Thoracic aorta (tissue), 2 donors: Measurements from ENCODE around the gene DUT. TPM values are rescaled to one million over a fixed set of nuclear protein-coding genes. Genes with fewer than 3 reads are reported as not detected.

ENCODE experiments used
- ATAC-seq: fragments of 150-250 bp; one replicate; pipeline ENCODE4 v1.8.0; 2017; ENCODE audit warnings: low read depth; ENCODE audit not compliant: insufficient number of reproducible peaks, low FRiP score
- DNase-seq: peaks from one replicate; pipeline ENCODE4 v3.0.0-alpha.2; 2020; ENCODE audit warnings: low spot score
- H3K27ac ChIP-seq, 2 donors: fragments of 200-600 bp; sonication (generic); 1 replicate in 1 of 2; 2 replicates in 1 of 2; pipeline ENCODE4 v1.5.1; 2016; ENCODE audit warnings: mild to moderate bottlenecking in 2 of 2, moderate library complexity in 2 of 2
- H3K27me3 ChIP-seq: fragments of 200-600 bp; sonication (generic); replicated peaks from 2 replicates; pipeline ENCODE4 v1.6.0; 2016; ENCODE audit warnings: mild to moderate bottlenecking; ENCODE audit not compliant: insufficient read depth
- H3K36me3 ChIP-seq: fragments of 200-600 bp; sonication (generic); one replicate; pipeline ENCODE4 v1.5.1; 2016
- H3K4me1 ChIP-seq, 2 donors: fragments of 200-600 bp; sonication (generic); 1 replicate in 1 of 2; 2 replicates in 1 of 2; pipeline versions ENCODE4 v1.5.1 to v1.6.0; 2016; ENCODE audit warnings: low read depth in 2 of 2, mild to moderate bottlenecking in 1 of 2; ENCODE audit not compliant: control insufficient read depth in 1 of 2
- H3K4me3 ChIP-seq: fragments of 200-600 bp; sonication (generic); 2 replicates; pipeline ENCODE4 v1.5.1; 2016; ENCODE audit warnings: mild to moderate bottlenecking
- H3K9me3 ChIP-seq: fragments of 200-600 bp; sonication (generic); 2 replicates; pipeline ENCODE4 v1.5.1; 2016
- total RNA-seq, 2 donors: library from RNA; depleted of rRNA; stranded (reverse); fragments of >200 nt; gene quantifications; one replicate each; pipeline versions ENCODE4 v1.1.0 to v1.2.3, GENCODE V29; 2016
- TF ChIP-seq, protein P1 (sequence below): fragments of 200-600 bp; sonication (generic); IDR thresholded peaks from one replicate; pipeline ENCODE4 v1.5.1; 2019; ENCODE audit warnings: antibody characterized with exemption

Gene DUT
- total RNA-seq, 2 donors from 2014 or later = 50.7 to 106 TPM

DNA sequence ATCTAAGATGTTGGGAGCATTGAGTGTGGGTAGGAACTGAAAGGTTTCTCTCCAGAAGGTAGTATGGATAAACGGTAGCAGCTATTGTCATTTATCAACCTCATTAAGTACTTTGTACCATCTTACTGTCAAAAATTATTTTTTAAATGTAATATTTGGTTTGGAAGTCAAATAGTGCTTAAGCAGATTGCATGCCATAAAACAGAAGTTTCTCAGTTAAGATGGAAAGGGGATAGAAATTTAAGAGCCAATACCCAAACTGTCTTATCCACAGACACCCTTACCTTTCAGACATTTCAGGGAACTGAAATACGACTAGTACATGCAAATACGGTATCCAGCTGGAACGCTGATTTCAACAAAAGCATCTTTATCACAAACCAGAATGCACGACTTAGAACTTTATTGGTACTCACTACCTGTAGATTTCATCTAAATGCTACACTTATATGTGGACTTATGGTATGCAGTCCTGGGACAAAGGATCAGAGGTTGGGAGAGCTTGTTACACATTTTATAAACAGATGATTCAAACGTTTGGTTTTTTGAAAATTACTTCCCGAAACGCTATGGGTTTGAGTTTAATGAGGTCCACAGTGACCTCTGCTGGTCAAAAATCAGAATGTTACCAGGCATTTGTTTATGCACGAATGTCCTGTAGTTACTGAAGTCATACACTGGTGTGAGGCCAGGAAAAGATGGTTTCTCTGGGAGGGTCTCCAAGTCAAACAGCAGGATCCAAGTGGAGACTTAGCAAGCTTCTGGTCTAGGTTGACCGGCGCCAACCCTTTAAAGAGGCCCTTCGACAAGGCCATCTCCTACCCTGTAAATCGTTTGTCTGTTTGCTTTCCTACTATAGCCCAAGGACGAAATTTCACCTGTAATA is 45.7 kb upstream of the DUT start:
- TF ChIP-seq, protein P1, sequence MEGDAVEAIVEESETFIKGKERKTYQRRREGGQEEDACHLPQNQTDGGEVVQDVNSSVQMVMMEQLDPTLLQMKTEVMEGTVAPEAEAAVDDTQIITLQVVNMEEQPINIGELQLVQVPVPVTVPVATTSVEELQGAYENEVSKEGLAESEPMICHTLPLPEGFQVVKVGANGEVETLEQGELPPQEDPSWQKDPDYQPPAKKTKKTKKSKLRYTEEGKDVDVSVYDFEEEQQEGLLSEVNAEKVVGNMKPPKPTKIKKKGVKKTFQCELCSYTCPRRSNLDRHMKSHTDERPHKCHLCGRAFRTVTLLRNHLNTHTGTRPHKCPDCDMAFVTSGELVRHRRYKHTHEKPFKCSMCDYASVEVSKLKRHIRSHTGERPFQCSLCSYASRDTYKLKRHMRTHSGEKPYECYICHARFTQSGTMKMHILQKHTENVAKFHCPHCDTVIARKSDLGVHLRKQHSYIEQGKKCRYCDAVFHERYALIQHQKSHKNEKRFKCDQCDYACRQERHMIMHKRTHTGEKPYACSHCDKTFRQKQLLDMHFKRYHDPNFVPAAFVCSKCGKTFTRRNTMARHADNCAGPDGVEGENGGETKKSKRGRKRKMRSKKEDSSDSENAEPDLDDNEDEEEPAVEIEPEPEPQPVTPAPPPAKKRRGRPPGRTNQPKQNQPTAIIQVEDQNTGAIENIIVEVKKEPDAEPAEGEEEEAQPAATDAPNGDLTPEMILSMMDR = peak; percentile 76
- ATAC-seq = peak; percentile 81
- Histone ChIP-seq H3K9me3 (no peaks in the 10 kb centered on the region), H3K27me3 (no peaks in the 10 kb centered on the region), H3K4me3 (peak overlapping the region; percentile 51), H3K36me3 (no peaks in the 10 kb centered on the region), H3K27ac (peak overlapping the region; percentile 71 to 85), H3K4me1 (peaks cover 16 to 57% of the 10 kb centered on the region in 2 donors)
- DNase-seq = peak; percentile 36

DNA sequence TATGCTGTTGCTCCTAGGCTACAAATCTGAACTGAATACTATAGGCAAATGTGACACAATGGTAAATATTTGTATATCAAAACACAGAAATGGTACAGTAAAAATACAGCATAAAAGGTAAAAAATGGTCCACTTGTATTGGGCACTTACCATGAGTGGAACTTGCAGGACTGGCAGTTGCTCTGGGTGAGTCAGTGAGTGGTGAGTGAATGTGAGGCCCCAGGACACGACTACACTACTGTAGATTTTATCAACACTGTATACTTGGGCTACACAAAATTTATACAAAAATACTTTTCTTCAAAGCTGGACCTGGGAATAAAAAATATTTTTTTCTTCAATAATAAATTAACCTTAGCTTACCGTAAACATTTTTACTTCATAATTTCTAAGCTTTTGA is 41.6 kb upstream of the DUT start:
- Histone ChIP-seq H3K9me3 (no peaks in the 10 kb centered on the region), H3K27me3 (no peaks in the 10 kb centered on the region), H3K27ac (no peak overlapping the region), H3K4me1 (peaks cover 14 to 28% of the 10 kb centered on the region in 2 donors), H3K4me3 (no peak overlapping the region), H3K36me3 (no peaks in the 10 kb centered on the region)
- no peak for DNase-seq
- ATAC-seq = no peak
- TF ChIP-seq, protein P1 = no peak

DNA sequence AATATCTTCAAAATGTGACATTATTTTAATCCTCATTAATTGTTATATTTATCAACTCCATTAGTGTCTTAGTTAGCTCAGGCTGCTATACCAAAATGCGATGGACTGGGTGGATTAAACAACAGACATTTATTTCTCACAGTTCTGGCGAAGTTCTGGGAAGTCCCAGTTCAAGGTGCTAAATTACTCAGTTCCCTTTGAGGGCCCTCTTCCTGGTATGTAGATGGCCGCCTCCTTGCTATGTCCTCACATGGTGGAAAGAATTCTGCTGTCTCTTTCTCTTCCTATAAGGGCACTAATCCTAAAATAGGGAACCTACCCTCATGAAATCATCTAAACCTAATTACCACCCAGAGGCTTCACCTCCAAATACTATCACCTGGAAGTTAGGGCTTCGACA is 38.8 kb upstream of the DUT start:
- ATAC-seq (no peak), DNase-seq (no peak)
- Histone ChIP-seq H3K4me3 (no peak overlapping the region), H3K27ac (no peak overlapping the region), H3K4me1 (peaks cover 0 to 2% of the 10 kb centered on the region in 2 donors), H3K9me3 (no peaks in the 10 kb centered on the region), H3K36me3 (no peaks in the 10 kb centered on the region), H3K27me3 (no peaks in the 10 kb centered on the region)
- TF ChIP-seq, protein P1 = no peak

DNA sequence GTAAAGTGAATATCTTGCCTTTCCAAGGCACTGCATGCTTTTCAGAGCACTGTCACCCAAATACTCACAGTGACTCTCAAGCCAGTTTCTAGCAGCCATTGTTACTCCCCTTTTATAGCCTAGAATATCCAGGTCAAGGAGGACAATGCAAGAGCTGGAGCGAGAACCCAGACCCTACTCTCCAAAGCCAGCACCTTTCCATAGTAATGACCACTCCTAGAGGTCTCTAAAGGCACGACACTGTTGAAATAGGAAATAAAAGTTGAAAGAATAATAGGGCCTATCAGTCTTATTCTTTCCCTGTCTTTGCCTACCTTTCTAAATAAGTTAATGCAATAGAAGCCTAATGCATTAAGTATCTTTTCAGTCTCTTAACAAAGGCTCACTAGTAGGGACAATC is 33.6 kb upstream of the DUT start:
- DNase-seq (no peak), ATAC-seq (no peak)
- Histone ChIP-seq H3K4me1 (no peaks in the 10 kb centered on the region), H3K36me3 (no peaks in the 10 kb centered on the region), H3K27me3 (no peaks in the 10 kb centered on the region), H3K4me3 (no peak overlapping the region), H3K9me3 (no peaks in the 10 kb centered on the region), H3K27ac (no peak overlapping the region)
- TF ChIP-seq, protein P1 = no peak

DNA sequence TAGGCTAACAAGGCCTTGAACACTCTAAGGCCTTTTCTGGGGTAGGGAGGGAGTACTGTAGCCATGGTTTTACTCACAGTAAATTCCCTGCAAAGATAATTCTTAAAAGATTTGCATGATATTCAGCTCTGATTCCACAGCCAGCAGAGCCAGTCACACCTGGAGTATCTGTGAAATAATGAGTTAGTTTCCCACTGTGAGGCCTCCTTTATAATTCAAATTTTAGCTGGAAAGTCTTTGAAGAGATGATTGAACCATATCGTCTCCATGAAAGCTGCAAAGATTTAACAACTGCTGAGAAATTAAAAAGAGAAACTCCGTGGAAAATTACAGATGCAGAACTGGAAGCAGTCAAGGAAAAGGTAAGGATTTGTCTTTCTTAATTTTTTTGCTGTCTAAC is 32.3 kb upstream of the DUT start:
- Histone ChIP-seq H3K9me3 (no peaks in the 10 kb centered on the region), H3K27me3 (no peaks in the 10 kb centered on the region), H3K36me3 (no peaks in the 10 kb centered on the region), H3K4me1 (no peaks in the 10 kb centered on the region), H3K4me3 (no peak overlapping the region), H3K27ac (no peak overlapping the region)
- TF ChIP-seq, protein P1 = no peak
- DNase-seq (no peak), ATAC-seq (no peak)
